Spleen (tissue), 7 donors: ENCODE measurements around the gene RNASET2.

Experiments
- CTCF ChIP-seq, 11 experiments: fragments of 200-600 bp in 7 of 11; fragments of 450-650 bp in 4 of 11; sonication (generic) in 4 of 11; IDR thresholded peaks in 8 of 11; conservative IDR thresholded peaks in 3 of 11; 1 replicate in 7 of 11; 2 replicates in 4 of 11; pipeline versions ENCODE4 v1.4.0 to v1.8.0; 2016 to 2021; ENCODE audit warnings: antibody characterized with exemption in 11 of 11, inconsistent platforms in 4 of 11, mild to moderate bottlenecking in 1 of 11
- POLR2A ChIP-seq, 3 donors: fragments of 450-650 bp; IDR thresholded peaks; one replicate each; pipeline ENCODE4 v1.5.1; 2017; ENCODE audit warnings: antibody characterized with exemption in 3 of 3, mild to moderate bottlenecking in 1 of 3
- POLR2AphosphoS5 ChIP-seq, 3 donors: sonication (generic); formaldehyde crosslinking; IDR thresholded peaks; one replicate each; pipeline ENCODE4 v1.5.1; 2017; ENCODE audit warnings: antibody characterized with exemption in 3 of 3
- donor health status: DM: no; HTN: no; CAD: no; lungs with moderate emphysema.
- donor health status: DM: no; HTN: no; CAD: no.
- donor health status: DM: no; HTN: no; CAD: no.

DNA sequence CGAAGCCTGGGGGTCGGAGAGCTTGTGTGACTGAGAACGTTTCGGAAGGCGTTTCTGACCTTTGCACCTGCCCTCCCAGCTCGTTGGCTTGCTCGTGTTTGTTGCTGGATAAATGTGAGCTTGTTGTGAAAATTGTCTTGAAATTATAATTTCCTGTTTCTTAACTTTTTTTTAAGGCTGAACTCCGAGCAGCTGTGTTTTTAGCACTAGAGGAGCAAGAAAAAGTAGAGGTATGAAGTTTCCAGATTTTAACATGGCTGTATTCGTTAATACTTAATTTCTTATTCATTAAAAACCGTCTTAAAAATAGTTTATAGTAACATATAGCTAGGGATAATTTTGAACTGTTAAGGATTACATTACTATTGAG lies 43.5 kb upstream of the RNASET2 start:
- no peak for TF ChIP-seq CTCF (IDR thresholded peaks at IDR 0.05 in 8 of 11, conservative IDR thresholded peaks at IDR 0.05 in 3 of 11)
- no peak for TF ChIP-seq POLR2AphosphoS5 (IDR thresholded peaks at IDR 0.05)
- no peak for TF ChIP-seq POLR2A (IDR thresholded peaks at IDR 0.05)
